GM19193 (cell line): ENCODE results near the gene COP1.

Experiments used
- POLR2A ChIP-seq: IDR thresholded peaks from 4 replicates; pipeline ENCODE4 v1.6.1; 2011; ENCODE audit not compliant: insufficient read depth, insufficient read length; ENCODE audit errors: extremely low read depth

COP1 gene

DNA sequence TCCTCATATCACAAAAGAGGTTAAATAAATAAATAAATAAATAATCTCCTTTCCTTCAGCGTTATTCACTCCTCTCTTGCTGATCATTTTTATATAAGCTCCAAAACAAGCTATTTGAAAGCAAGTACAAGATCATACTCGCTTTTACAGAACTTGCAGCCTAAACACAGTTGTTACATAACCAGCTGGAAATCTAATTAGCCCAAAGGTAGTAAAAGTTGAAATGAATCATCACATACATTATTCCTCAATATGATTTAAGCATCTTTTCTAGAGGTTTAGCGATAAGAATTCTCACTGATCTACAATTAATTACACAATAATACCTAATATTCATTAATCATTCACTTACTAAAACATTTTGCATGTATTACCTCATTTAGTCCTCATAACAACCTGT is 160.2 kb downstream of the COP1 start:
- no peak for TF ChIP-seq POLR2A

GRCh38 chr1:176043537-176043936 is 163.5 kb downstream of the COP1 start:
- no peak for TF ChIP-seq POLR2A

DNA sequence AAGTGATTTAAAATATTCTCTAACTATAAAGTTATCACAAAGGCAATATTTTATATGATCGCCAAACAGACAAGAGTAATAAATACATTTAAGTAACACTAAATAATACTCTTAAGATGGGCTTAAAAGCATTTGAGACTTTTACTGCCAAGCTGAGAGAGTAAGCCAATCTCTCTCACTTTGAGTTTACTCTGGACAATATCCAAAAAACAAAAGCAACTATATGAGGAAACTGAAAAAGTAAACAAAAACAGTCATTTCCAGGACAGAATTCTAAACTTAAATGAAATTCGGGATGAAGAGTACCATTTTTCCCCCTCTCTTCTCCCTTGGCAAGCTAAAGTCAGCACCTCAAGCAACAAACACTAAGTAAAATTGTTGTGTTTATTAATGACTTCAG is 173.2 kb downstream of the COP1 start:
- no peak for TF ChIP-seq POLR2A

GRCh38 chr1:176033474-176033873 is 173.6 kb downstream of the COP1 start:
- no peak for TF ChIP-seq POLR2A

GRCh38 chr1:176032040-176032645 is 174.9 kb downstream of the COP1 start:
- TF ChIP-seq POLR2A = no peak

- no peak for TF ChIP-seq POLR2A
Measured at GRCh38 chr1:176029609-176030008, 177.5 kb downstream of the COP1 start.

- TF ChIP-seq POLR2A = no peak
Measured at GRCh38 chr1:176029155-176029554, 177.9 kb downstream of the COP1 start.

- no peak for TF ChIP-seq POLR2A
Measured at GRCh38 chr1:176022574-176022973, 184.5 kb downstream of the COP1 start.

GRCh38 chr1:176017722-176018121 is 189.4 kb downstream of the COP1 start:
- no peak for TF ChIP-seq POLR2A

DNA sequence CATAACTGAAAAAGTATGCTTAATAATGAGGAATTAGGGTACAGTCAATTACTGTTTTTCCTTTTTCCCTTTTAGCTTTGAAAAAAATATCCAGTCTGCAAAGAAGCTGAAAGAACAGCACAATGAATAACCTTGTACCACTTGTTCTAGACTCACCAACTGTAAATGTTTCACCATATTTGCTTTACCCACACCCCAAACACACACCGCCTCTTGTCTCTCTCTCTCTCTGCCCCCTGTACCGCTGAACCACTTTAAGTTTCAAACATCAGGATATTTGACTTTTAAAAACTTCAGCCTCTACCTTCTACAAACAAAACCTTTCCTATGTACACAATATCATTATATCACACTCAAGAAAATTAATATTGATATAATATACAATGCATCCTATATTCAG is 197.1 kb downstream of the COP1 start:
- no peak for TF ChIP-seq POLR2A

DNA sequence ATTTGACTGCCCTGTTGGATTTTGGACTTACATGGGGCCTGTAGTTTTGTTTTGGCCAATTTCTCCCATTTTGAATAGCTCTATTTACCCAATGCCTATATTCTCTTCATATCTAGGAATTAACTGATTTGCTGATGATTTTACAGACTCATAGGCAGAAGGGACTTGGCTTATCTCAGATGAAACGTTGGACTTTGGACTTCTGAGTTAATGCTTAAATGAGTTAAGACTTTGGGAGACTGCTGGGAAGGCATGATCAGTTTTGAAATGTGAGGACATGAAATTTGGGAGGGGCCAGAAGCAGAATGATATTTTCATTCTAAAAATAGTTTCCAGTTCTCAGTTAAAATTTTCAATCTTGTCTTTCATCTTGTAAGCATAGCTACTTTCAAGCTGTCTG is 222.3 kb downstream of the COP1 start:
- TF ChIP-seq POLR2A = no peak

- TF ChIP-seq POLR2A = no peak
Measured at GRCh38 chr1:175984057-175984812, 222.9 kb downstream of the COP1 start.

- TF ChIP-seq POLR2A = no peak
Measured at GRCh38 chr1:175981128-175981527, 226.0 kb downstream of the COP1 start.

- TF ChIP-seq POLR2A = no peak
Measured at GRCh38 chr1:175978926-175979325, 228.2 kb downstream of the COP1 start.

- no peak for TF ChIP-seq POLR2A
Measured at GRCh38 chr1:175978476-175978875, 228.6 kb downstream of the COP1 start.

DNA sequence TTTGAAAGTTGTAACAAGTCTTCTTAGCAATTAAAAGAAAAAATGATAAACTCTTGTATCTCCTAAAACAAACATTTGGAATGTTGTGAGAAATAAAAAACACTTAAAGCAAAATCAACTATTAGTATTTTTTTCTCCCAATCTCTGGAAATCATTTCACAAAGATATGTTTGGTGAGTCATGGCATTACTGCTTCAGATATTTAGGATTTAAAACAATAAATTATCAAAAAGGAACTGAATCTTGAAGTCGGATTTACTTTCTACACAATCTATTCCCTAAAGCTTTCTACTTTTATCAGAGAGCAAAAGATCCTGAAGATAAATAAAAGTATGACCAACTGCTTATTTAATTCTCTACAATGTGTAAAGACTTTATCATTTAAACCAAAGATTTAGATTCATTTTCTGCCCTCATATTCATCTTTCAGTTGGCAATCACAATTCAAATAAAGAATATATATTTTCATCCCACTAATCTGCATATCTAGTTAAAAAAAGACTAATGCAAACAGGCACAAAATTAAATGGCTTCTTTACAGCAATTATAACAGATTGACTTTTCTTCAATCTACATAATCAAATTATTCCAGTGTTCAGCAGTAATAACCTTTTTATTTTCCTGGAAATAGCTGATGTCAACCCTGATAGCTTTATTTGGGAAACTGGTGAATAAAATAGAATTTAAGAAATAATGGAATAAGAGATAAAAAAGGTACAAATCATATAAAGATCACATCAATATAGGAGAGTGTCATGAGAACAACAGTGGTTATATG is 230.0 kb downstream of the COP1 start:
- no peak for TF ChIP-seq POLR2A
